ENCODE results near the gene ADM.

GRCh38 chr11:10287140-10287539, 17.7 kb upstream of the ADM start:
- TF ChIP-seq EZH2phosphoT487 (IDR thresholded peaks at IDR 0.05; ENCODE audit: low read length) (no peak), EZH2 (optimal IDR thresholded peaks at IDR 0.05; ENCODE audit: low read depth, low read length) (no peak)

All from MM.1S (cell line).